Frontal cortex (tissue), 4 donors: ENCODE results near the gene EFNA5. TPM values are rescaled to one million over a fixed set of nuclear protein-coding genes. Genes with fewer than 3 reads are reported as not detected.

Experiments used
- DNase-seq, 2 donors: peaks; one replicate each; pipeline ENCODE4 v3.0.0; 2012; ENCODE audit warnings: low spot score in 2 of 2
- FAIRE-seq: peaks from 2 replicates; lab custom pipeline; 2012; peaks lifted over from hg19 to GRCh38; lab: Jason Lieb, UNC
- total RNA-seq: library from RNA; depleted of rRNA; stranded (reverse); fragments of >200 nt; gene quantifications from one replicate; pipeline ENCODE4 v1.2.3, GENCODE V29; 2014
- donor health status: control.
- donor health status: control.
- donor health status: control.

The EFNA5 gene
- total RNA-seq, 1 donor from 2014 or later, result 13.5 TPM

- DNase-seq, result no peak
- no peak for FAIRE-seq
Measured at GRCh38 chr5:107610798-107611197, 59.9 kb downstream of the EFNA5 start.

GRCh38 chr5:107607671-107608345 lies 62.9 kb downstream of the EFNA5 start:
- FAIRE-seq (no peak), DNase-seq (no peak)

- FAIRE-seq (no peak), DNase-seq (no peak)
Measured at GRCh38 chr5:107607196-107607595, 63.5 kb downstream of the EFNA5 start.

- no peak for FAIRE-seq
- no peak for DNase-seq
Measured at GRCh38 chr5:107605596-107606125, 65.1 kb downstream of the EFNA5 start.

GRCh38 chr5:107604990-107605389 lies 65.7 kb downstream of the EFNA5 start:
- no peak for DNase-seq
- FAIRE-seq, result no peak

GRCh38 chr5:107604146-107604910 lies 66.4 kb downstream of the EFNA5 start:
- FAIRE-seq (no peak), DNase-seq (no peak)

GRCh38 chr5:107603349-107603748 lies 67.4 kb downstream of the EFNA5 start:
- DNase-seq, result no peak
- no peak for FAIRE-seq

GRCh38 chr5:107602896-107603295 lies 67.8 kb downstream of the EFNA5 start:
- no peak for DNase-seq

GRCh38 chr5:107601076-107601475 lies 69.7 kb downstream of the EFNA5 start:
- FAIRE-seq (no peak), DNase-seq (no peak)

More at GRCh38 chr5:107602896-107603295, 67.8 kb downstream of the EFNA5 start:
- no peak for FAIRE-seq

- no peak for DNase-seq
- FAIRE-seq, result no peak
Measured at GRCh38 chr5:107598958-107599357, 71.8 kb downstream of the EFNA5 start.

- no peak for DNase-seq
- FAIRE-seq, result no peak
Measured at GRCh38 chr5:107597803-107598202, 72.9 kb downstream of the EFNA5 start.

- DNase-seq (no peak), FAIRE-seq (no peak)
Measured at GRCh38 chr5:107597247-107597646, 73.5 kb downstream of the EFNA5 start.

GRCh38 chr5:107594253-107595045 lies 76.3 kb downstream of the EFNA5 start:
- no peak for FAIRE-seq
- no peak for DNase-seq

GRCh38 chr5:107593009-107593408 lies 77.7 kb downstream of the EFNA5 start:
- DNase-seq (no peak), FAIRE-seq (no peak)

- FAIRE-seq (no peak), DNase-seq (no peak)
Measured at GRCh38 chr5:107592515-107592914, 78.2 kb downstream of the EFNA5 start.

GRCh38 chr5:107590686-107591085 lies 80.1 kb downstream of the EFNA5 start:
- no peak for FAIRE-seq

GRCh38 chr5:107589520-107590193 lies 81.1 kb downstream of the EFNA5 start:
- DNase-seq (no peak), FAIRE-seq (no peak)

More at GRCh38 chr5:107590686-107591085, 80.1 kb downstream of the EFNA5 start:
- no peak for DNase-seq

GRCh38 chr5:107582625-107583024 lies 88.1 kb downstream of the EFNA5 start:
- FAIRE-seq, result no peak

GRCh38 chr5:107580889-107581820 lies 89.6 kb downstream of the EFNA5 start:
- DNase-seq, result no peak

More at GRCh38 chr5:107582625-107583024, 88.1 kb downstream of the EFNA5 start:
- DNase-seq, result no peak

More at GRCh38 chr5:107580889-107581820, 89.6 kb downstream of the EFNA5 start:
- no peak for FAIRE-seq
